Keratinocyte (primary cell): ENCODE measurements around the gene MAP2K5. TPM values are rescaled to one million over a fixed set of nuclear protein-coding genes. Genes with fewer than 3 reads are reported as not detected.

ENCODE experiments used
- DNase-seq: peaks from one replicate; pipeline ENCODE4 v3.0.0-alpha.2; 2011; ENCODE audit warnings: low read depth, missing footprints, low spot score
- FAIRE-seq: peaks from 2 replicates; lab custom pipeline; 2011; peaks lifted over from hg19 to GRCh38; lab: Jason Lieb, UNC
- H2AFZ ChIP-seq: 2 replicates; pipeline ENCODE4 v1.6.0; 2012; ENCODE audit warnings: low read length, control low read depth, inconsistent platforms; ENCODE audit not compliant: control insufficient read depth
- H3K27ac ChIP-seq: 2 replicates; pipeline ENCODE4 v1.5.1; 2011; ENCODE audit warnings: low read length; ENCODE audit not compliant: control insufficient read depth, insufficient read depth
- H3K27me3 ChIP-seq: 3 replicates; pipeline ENCODE4 v1.6.0; 2011; ENCODE audit warnings: low read length; ENCODE audit not compliant: control insufficient read depth, insufficient read depth; ENCODE audit errors: extremely low read depth
- H3K36me3 ChIP-seq, 2 experiments: 2 replicates in 1 of 2; 3 replicates in 1 of 2; pipeline ENCODE4 v1.5.1; 2011; ENCODE audit warnings: low read length in 2 of 2, mild to moderate bottlenecking in 1 of 2; ENCODE audit not compliant: control insufficient read depth in 2 of 2, insufficient read depth in 2 of 2; ENCODE audit errors: extremely low read depth in 1 of 2
- H3K4me1 ChIP-seq: 3 replicates; pipeline ENCODE4 v1.5.1; 2011; ENCODE audit warnings: low read length; ENCODE audit not compliant: control insufficient read depth, insufficient read depth; ENCODE audit errors: extremely low read depth
- H3K4me2 ChIP-seq: 3 replicates; pipeline ENCODE4 v1.6.0; 2011; ENCODE audit warnings: low read depth, low read length; ENCODE audit not compliant: control insufficient read depth, insufficient read depth; ENCODE audit errors: extremely low read depth
- H3K4me3 ChIP-seq, 3 experiments: fragments of 200-600 bp in 1 of 3; sonication (generic) in 1 of 3; 2 replicates in 2 of 3; 3 replicates in 1 of 3; pipeline ENCODE4 v1.5.1; 2011 to 2016; ENCODE audit warnings: low read length in 3 of 3, mild to moderate bottlenecking in 3 of 3, control low read depth in 2 of 3, inconsistent platforms in 1 of 3, low read depth in 1 of 3, mixed read lengths in 1 of 3, mixed run types in 1 of 3, moderate library complexity in 1 of 3; ENCODE audit not compliant: control insufficient read depth in 2 of 3, insufficient read depth in 2 of 3; ENCODE audit errors: extremely low read depth in 1 of 3
- H3K79me2 ChIP-seq: 2 replicates; pipeline ENCODE4 v1.6.0; 2012; ENCODE audit warnings: low read length; ENCODE audit not compliant: control insufficient read depth, insufficient read depth
- H3K9ac ChIP-seq: 3 replicates; pipeline ENCODE4 v1.6.0; 2011; ENCODE audit warnings: low read length; ENCODE audit not compliant: control insufficient read depth, insufficient read depth; ENCODE audit errors: extremely low read depth
- H3K9me1 ChIP-seq: 3 replicates; pipeline ENCODE4 v1.6.0; 2011; ENCODE audit warnings: low read length; ENCODE audit not compliant: control insufficient read depth, insufficient read depth; ENCODE audit errors: extremely low read depth
- H3K9me3 ChIP-seq: 2 replicates; pipeline ENCODE4 v1.5.1; 2012; ENCODE audit warnings: low read depth, low read length; ENCODE audit not compliant: control insufficient read depth
- H4K20me1 ChIP-seq: 3 replicates; pipeline ENCODE4 v1.6.0; 2011; ENCODE audit warnings: low read length; ENCODE audit not compliant: control insufficient read depth, insufficient read depth; ENCODE audit errors: extremely low read depth
- EZH2 ChIP-seq: IDR thresholded peaks from one replicate; pipeline ENCODE4 v1.6.1; 2012; ENCODE audit warnings: inconsistent platforms, mild to moderate bottlenecking, low read length, moderate library complexity
- dilution Hi-C: fragments of 300-500 bp; cut with MboI; formaldehyde crosslinking; loops from one replicate; pipeline ENCODE4 v1.7.0; 2020; ENCODE audit warnings: low sequenced_read_pairs; ENCODE audit not compliant: extremely low pct_ligation_motif_present
- polyA plus RNA-seq, 5 experiments: library from polyadenylated mRNA; depleted of rRNA in 3 of 5; stranded (reverse) in 3 of 5; stranded (forward) in 1 of 5; unstranded in 1 of 5; fragments of >200 nt; gene quantifications; 1 replicate in 1 of 5; 2 replicates in 3 of 5; 3 replicates in 1 of 5; pipeline versions ENCODE4 v1.2.1 to v1.2.3, GENCODE V29; 2011 to 2012; ENCODE audit warnings: missing spikeins in 2 of 5, low read depth in 1 of 5, low replicate concordance in 1 of 5
- TF ChIP-seq, protein P1 (sequence below), 3 experiments: IDR thresholded peaks in 1 of 3; conservative IDR thresholded peaks in 1 of 3; optimal IDR thresholded peaks in 1 of 3; 2 replicates in 2 of 3; 3 replicates in 1 of 3; pipeline versions ENCODE3 to v1.5.1; 2011; ENCODE audit warnings: low read length in 3 of 3, mild to moderate bottlenecking in 3 of 3, moderate library complexity in 2 of 3, control low read depth in 1 of 3, inconsistent platforms in 1 of 3; ENCODE audit not compliant: insufficient read depth in 2 of 3; ENCODE audit errors: extremely low read depth in 1 of 3

The MAP2K5 gene
- polyA plus RNA-seq, 1 donor (not counting 4 experiments of a cell fraction or from before 2014, with no cell fraction given), result 3.6 TPM

GRCh38 chr15:67794832-67795574 lies 252.5 kb downstream of the MAP2K5 start:
- no peak overlapping the region for H3K9ac ChIP-seq
- H3K4me2 ChIP-seq, result no peak overlapping the region
- H3K9me3 ChIP-seq, result no peaks in the 10 kb centered on the region
- FAIRE-seq, result no peak
- DNase-seq, result no peak
- no peaks in the 10 kb centered on the region for H3K27me3 ChIP-seq
- dilution Hi-C loops, result no loop called here
- no peak overlapping the region for H3K27ac ChIP-seq
- TF ChIP-seq, protein P1, sequence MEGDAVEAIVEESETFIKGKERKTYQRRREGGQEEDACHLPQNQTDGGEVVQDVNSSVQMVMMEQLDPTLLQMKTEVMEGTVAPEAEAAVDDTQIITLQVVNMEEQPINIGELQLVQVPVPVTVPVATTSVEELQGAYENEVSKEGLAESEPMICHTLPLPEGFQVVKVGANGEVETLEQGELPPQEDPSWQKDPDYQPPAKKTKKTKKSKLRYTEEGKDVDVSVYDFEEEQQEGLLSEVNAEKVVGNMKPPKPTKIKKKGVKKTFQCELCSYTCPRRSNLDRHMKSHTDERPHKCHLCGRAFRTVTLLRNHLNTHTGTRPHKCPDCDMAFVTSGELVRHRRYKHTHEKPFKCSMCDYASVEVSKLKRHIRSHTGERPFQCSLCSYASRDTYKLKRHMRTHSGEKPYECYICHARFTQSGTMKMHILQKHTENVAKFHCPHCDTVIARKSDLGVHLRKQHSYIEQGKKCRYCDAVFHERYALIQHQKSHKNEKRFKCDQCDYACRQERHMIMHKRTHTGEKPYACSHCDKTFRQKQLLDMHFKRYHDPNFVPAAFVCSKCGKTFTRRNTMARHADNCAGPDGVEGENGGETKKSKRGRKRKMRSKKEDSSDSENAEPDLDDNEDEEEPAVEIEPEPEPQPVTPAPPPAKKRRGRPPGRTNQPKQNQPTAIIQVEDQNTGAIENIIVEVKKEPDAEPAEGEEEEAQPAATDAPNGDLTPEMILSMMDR (optimal IDR thresholded peaks at IDR 0.05 in 1 of 3, IDR thresholded peaks at IDR 0.05 in 1 of 3, conservative IDR thresholded peaks at IDR 0.05 in 1 of 3; ENCODE audit: extremely low read depth in 1 of 3, insufficient read depth in 2 of 3, low read length in 3 of 3), result no peak
- no peak for TF ChIP-seq EZH2
- H2AFZ ChIP-seq, result no peak overlapping the region
- no peaks in the 10 kb centered on the region for H4K20me1 ChIP-seq
- H3K36me3 ChIP-seq, result no peaks in the 10 kb centered on the region
- H3K9me1 ChIP-seq, result no peaks in the 10 kb centered on the region
- no peaks in the 10 kb centered on the region for H3K4me1 ChIP-seq
- H3K79me2 ChIP-seq, result no peaks in the 10 kb centered on the region
- no peak overlapping the region for H3K4me3 ChIP-seq

DNA sequence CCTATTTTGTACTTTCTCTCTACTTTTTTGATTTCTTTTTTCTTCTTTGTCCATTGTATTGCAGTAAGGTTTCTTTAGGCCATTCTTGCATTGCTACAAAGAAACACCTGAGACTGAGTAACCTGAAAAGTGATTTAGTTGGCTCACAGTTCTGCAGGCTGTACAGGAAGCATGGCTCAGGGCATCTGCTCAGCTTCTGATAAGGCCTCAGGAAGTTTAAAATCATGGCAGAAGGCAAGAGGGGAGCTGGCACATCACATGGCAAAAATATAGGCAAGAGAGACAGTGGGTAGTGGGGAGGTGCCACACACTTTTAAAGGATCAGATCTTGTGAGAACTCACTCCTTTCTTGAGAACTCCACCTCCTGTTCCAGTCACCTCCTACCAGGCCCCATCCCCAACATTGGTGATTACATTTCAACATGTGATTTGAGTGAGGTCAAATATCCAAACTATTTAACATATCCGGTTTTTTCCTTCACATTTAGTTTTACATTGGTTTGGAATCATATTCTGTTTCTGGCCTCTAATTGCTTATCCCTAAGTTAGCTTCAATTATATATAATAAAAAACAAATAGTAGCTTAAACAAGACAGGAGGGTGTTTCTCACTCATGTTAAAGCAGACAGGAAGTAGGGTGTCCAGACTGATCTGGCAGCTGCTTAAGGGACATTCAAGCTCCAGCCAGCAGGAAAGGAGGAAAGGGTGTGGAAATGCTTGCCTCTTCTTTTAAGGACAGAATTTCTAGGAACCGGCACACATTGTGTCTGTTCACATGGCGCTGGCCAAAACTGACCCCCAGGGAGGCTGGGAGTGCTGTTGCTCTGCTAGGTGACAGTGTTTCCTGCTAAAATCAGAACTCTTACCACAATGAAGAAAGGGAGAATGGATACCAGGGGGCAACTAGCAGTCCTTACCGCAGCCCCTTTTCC lies 254.0 kb downstream of the MAP2K5 start:
- no peaks in the 10 kb centered on the region for H3K27me3 ChIP-seq
- no peaks in the 10 kb centered on the region for H3K9me1 ChIP-seq
- dilution Hi-C loops, result no loop called here
- FAIRE-seq (no peak), DNase-seq (no peak)
- no peaks in the 10 kb centered on the region for H4K20me1 ChIP-seq
- H3K79me2 ChIP-seq, result no peaks in the 10 kb centered on the region
- no peaks in the 10 kb centered on the region for H3K4me1 ChIP-seq
- no peaks in the 10 kb centered on the region for H3K36me3 ChIP-seq
- no peak for TF ChIP-seq EZH2
- no peaks in the 10 kb centered on the region for H3K9me3 ChIP-seq
- no peak overlapping the region for H3K4me2 ChIP-seq
- no peak overlapping the region for H3K4me3 ChIP-seq
- no peak overlapping the region for H3K27ac ChIP-seq
- no peak overlapping the region for H3K9ac ChIP-seq
- H2AFZ ChIP-seq, result no peak overlapping the region
